HG03575 (cell line): ENCODE results near the gene LKAAEAR1.

Experiments
- ATAC-seq: cut with Tn5 transposase; IDR thresholded peaks from one replicate; pipeline ENCODE4 v1.9.1; 2021; ENCODE audit not compliant: unreplicated experiment, insufficient number of reproducible peaks, low FRiP score; ENCODE audit errors: extremely low read depth

Gene LKAAEAR1

GRCh38 chr20:64035066-64035932, 48.9 kb downstream of the LKAAEAR1 start:
- ATAC-seq: no peak

GRCh38 chr20:64033981-64034493, 50.2 kb downstream of the LKAAEAR1 start:
- no peak for ATAC-seq
